Heart left ventricle (tissue), 13 donors: ENCODE measurements around the gene DBH.

Experiments used
- CTCF ChIP-seq, 12 donors: fragments of 200-600 bp; sonication (generic) in 4 of 12; IDR thresholded peaks; one replicate each; pipeline versions ENCODE4 v1.5.0 to v1.8.0; 2018 to 2022; ENCODE audit warnings: antibody characterized with exemption in 12 of 12, mild to moderate bottlenecking in 5 of 12
- POLR2A ChIP-seq, 2 donors: fragments of 450-650 bp; IDR thresholded peaks; one replicate each; pipeline ENCODE4 v1.6.1; 2017; ENCODE audit warnings: antibody characterized with exemption in 2 of 2, mild to moderate bottlenecking in 2 of 2, moderate library complexity in 2 of 2
- donor health status: ischemic (EF 13 %, LVEDD 7.1; RV severe dilation, severe dysfunction).
- donor health status: DM: no; HTN: yes; CAD: no.
- donor health status: DM: no; HTN: no; CAD: no.
- donor health status: ischemic (EF 25% LVEDD 6.9; RV normal size, moderate dysfunction).
- donor health status: ischemic (EF 25% LVEDD 5.7; RV mildly dilated, moderate dysfunction).
- donor health status: ischemic (EF 35%, LVEDD 5.7; RV mildly dilated, moderate dysfunction).
- donor health status: nonischemic (EF 11% LVEDD 7.7; RV severe dilation, severe dysfunction).
- donor health status: DM: yes; HTN: yes; CAD: no.
- donor health status: PGD.
- donor health status: ischemic (EF 29% LVEDD 5.4; RV normal size, mild dysfunction).
- donor health status: nonischemic (EF 23%, LVEDD 6.1; RV moderate dilation, normal function).

GRCh38 chr9:133687856-133688761 lies 51.9 kb downstream of the DBH start:
- TF ChIP-seq CTCF (IDR thresholded peaks at IDR 0.05): no peak
- TF ChIP-seq POLR2A (IDR thresholded peaks at IDR 0.05): no peak
